NCI-H1417 (cell line): ENCODE data around the gene ANKK1.

Experiments used
- DNase-seq, 3 experiments: peaks; one replicate each; lab custom pipeline; 2025; lab: John Stamatoyannopoulos, UW

ANKK1 gene

GRCh38 chr11:113387605-113388211 lies at the start of gene ANKK1:
ANKK1 (plus strand) TSS chr11:113387779; CDS start chr11:113387885, 106 bp downstream.
- no peak for DNase-seq

GRCh38 chr11:113338730-113339129 lies 48.8 kb upstream of the ANKK1 start:
- DNase-seq = no peak

- peak in 2 of 3 experiments; percentile 23 to 69 for DNase-seq
Observed at GRCh38 chr11:113339929-113340589, 47.5 kb upstream of the ANKK1 start.

GRCh38 chr11:113341388-113342165 lies 46.0 kb upstream of the ANKK1 start:
- DNase-seq = no peak

GRCh38 chr11:113345978-113346377 lies 41.6 kb upstream of the ANKK1 start:
- DNase-seq = no peak

- DNase-seq = no peak
Observed at GRCh38 chr11:113349528-113349927, 38.1 kb upstream of the ANKK1 start.

- DNase-seq = peak in 2 of 3 experiments; percentile 53 to 81
Observed at GRCh38 chr11:113350336-113351067, 37.1 kb upstream of the ANKK1 start.

- DNase-seq = peak in 2 of 3 experiments; percentile 67 to 93
Observed at GRCh38 chr11:113351068-113351450, 36.5 kb upstream of the ANKK1 start.

GRCh38 chr11:113351480-113351879 lies 36.1 kb upstream of the ANKK1 start:
- DNase-seq = no peak

- no peak for DNase-seq
Observed at GRCh38 chr11:113356203-113356602, 31.4 kb upstream of the ANKK1 start.

- DNase-seq = no peak
Observed at GRCh38 chr11:113363406-113363805, 24.2 kb upstream of the ANKK1 start.

- DNase-seq = no peak
Observed at GRCh38 chr11:113363996-113364641, 23.5 kb upstream of the ANKK1 start.

GRCh38 chr11:113365895-113366294 lies 21.7 kb upstream of the ANKK1 start:
- no peak for DNase-seq

- no peak for DNase-seq
Observed at GRCh38 chr11:113369411-113369810, 18.2 kb upstream of the ANKK1 start.

- DNase-seq = no peak
Observed at GRCh38 chr11:113370634-113371033, 16.9 kb upstream of the ANKK1 start.

GRCh38 chr11:113372309-113372708 lies 15.3 kb upstream of the ANKK1 start:
- DNase-seq = no peak

- DNase-seq = no peak
Observed at GRCh38 chr11:113373306-113373705, 14.3 kb upstream of the ANKK1 start.

GRCh38 chr11:113373981-113374560 lies 13.5 kb upstream of the ANKK1 start:
- no peak for DNase-seq

GRCh38 chr11:113375402-113375801 lies 12.2 kb upstream of the ANKK1 start:
- no peak for DNase-seq

- no peak for DNase-seq
Observed at GRCh38 chr11:113376156-113376555, 11.4 kb upstream of the ANKK1 start.

GRCh38 chr11:113377681-113378412 lies 9.7 kb upstream of the ANKK1 start:
- DNase-seq = peak in 2 of 3 experiments; percentile 53 to 75
